ENCODE results near the gene RBFOX1. TPM values are rescaled to one million over a fixed set of nuclear protein-coding genes. Genes with fewer than 3 reads are reported as not detected.

RBFOX1 gene
- total RNA-seq, 1 donor from 2014 or later = not detected

DNA sequence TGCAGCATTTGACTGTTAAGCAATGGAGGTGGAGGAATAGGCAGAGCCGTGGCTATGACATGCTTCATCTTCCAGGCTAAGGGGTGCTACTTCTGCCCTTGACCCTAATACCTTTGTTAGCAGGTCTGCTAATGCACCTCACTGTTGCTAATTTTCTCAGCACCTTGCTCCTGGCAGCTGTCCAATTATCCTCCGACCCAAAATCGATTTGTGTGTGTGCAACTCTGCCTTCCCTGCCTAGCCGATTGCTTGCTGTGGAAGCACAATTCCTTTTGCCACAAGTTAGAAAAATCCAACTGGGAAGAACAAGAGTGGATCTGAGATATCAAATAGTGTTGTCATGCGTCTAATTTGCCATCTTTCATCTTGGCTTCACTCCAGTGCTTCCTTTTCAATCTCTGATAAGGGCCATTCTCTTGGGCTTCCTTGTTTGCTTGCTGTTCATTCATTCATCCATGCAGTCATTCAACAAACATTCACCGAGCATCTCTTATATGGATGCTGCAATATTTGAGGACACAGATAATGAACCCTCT is 422.8 kb downstream of the RBFOX1 start:
- no peak for DNase-seq (ENCODE audit: low spot score)
